Hematopoietic multipotent progenitor cell treated with erythropoietin and hydrocortisone succinate and interleukin-3 and kit ligand, for 4 days (in vitro differentiated cells): Measurements from ENCODE around the gene LRIG1.
A peak's percentile ranks its signal among the peaks of the same experiment; 100 is the strongest.

Experiments
- DNase-seq: peaks from one replicate; pipeline ENCODE4 v3.0.0-alpha.2; 2015

The LRIG1 gene

DNA sequence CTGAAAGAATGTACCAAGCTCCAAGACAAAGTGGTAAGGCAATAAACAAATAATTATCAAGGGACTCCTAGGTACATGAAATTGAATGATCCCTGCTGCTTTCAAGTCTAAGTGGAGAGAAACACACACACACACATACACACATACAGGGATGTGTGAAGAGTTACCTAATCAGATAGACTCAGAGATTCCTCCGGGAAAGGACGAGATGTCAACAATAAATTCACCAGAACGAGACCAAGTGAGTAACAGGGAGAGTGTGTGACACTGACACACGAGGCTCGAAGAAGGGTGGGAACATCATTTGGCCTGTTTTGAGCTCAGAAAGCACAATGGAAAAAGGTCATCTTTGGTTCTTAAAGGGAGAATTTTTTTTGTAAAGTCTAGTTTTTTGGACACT lies 13.4 kb downstream of the LRIG1 start:
- no peak for DNase-seq

DNA sequence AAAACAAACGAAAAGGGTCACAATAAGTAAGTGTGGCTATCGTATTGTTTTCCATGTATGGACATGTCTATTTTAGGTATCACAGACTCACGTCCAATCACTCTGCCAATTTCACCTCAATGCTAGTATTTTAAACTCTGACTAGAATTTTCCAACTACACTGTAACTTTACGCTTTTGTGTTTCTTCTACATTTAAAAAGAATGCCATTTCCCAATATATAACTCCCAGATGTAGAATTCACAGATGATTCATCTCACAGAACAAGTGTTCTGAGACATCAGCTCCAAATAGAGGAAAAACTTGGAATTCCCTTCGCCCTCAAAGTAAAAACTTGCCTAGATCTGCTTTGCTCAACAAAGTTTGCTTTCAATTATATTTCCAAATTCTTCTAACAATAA lies 14.2 kb downstream of the LRIG1 start:
- no peak for DNase-seq

DNA sequence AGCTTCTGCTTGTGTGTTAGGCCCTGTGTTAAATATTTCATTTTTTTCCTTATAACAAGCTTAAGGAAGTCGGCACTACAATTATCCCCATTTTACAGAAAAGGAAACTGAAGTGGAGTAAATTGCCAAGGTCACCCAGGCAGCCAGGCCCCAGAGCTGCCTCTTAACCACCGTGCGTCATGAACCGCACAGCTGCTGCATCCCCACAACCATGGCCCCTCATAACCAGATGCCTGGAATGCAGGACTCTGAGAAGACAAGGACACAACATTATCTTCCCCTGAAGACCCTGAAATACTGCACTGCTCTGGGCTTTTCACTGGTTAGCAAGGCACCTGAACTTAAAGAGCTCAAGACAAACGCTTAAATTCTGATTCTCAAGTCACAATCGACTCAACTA lies 14.6 kb downstream of the LRIG1 start:
- DNase-seq, result no peak

DNA sequence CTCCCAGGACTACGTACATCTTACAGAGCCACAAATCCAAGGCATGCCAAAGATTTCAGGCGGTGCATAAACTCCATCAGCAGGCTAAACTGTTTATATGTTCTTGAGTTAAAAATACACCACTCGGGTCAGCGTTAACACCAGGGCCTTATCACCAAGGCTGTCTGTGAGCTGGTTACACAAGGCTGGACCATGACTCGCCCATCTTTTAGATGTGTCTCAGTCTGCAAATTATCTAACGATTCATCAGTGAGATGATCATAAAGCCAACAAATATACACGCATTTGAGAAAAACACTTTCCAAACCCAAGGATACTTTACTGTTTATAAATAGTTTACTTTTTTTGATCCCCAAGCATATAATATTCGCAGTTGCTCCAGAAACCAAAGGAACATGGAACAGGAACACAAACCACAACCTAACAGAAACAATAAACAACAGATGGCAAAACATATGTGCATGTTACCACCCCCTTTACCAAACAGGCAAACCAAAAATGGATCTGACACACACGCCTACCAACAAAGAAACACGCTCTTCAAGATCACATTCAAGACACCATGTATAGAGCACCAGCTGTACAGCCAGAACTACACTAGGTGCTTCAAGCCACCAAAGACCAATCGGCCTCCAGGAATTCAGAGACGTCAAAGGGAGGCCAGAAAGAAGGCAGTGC lies 15.4 kb downstream of the LRIG1 start:
- DNase-seq, result peak; percentile 35

DNA sequence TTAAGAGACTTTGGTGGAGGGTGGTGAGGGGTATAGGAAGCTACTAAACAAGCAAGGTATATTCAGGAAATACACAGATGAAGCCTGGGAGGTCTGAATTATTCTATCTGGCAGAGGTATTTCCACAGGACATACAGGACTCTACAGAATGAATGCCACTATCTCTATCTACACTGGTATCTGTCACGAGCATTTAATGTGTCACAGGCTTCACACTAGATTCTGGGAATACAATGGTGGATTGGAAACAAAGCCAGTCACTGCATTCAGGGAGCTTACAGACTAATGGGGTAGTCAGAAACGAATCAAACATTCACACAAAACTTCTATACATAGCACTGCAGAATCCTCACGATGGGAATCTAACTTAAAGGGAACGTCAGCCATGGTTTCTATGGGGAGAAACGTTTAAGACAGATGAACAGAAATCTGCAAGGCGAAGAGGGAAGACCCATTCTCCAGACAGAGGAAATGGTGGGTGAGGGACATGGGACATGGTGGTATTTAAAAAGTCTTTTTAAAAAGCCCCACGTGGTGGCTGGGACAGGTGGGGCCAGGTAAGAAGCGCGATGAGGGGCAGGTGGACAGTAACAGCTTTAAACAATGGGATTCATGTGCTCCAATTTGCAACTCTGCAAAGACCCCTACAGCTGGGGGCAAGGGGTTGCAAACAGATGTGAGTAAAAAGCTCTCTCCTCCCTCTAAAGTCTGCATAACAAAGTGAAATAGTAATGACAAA lies 16.5 kb downstream of the LRIG1 start:
- DNase-seq, result no peak

DNA sequence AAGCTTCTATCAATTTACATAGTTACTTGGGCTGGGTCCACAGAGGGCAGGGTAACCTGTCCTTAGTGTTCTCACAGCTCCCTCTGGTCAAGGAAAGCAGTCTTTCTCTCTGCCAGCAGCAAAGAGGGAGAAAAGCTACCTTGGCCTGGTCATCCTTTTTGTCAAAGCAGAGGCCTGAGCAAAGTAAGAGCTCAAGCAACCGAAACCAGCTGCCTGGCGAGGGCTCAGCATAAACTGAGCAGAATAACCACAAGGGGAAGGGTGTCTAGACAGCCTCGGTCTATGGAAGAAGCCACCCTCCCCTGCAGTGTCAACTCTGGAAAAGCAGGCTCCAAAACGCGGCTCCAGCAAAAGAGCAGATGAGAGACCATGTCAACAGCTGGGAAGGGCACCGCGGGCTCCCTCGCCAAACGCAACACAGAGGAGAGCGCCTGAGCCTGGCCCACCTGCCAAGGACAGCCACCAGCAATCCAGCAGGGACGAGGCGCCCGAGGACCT lies 17.4 kb downstream of the LRIG1 start:
- DNase-seq, result peak; percentile 22

DNA sequence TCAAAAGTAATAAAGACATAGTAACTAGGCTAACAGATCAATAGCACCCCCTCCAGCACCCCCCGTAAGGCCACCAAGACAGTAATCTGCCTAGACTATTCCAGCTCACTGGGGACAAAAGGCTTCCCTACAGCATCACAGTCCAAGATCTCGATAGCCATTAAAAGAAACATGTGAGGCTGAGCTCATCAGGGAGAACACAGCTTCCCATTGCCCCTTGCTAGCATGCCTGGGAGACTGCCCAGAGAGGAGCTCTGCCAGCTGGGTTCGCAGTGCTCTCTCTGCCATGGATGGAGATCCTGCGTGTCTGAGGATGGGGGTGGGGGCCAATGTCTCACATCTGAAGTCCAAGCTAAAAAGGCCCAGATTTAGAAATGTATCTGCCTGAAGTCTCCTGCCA lies 17.8 kb downstream of the LRIG1 start:
- no peak for DNase-seq

DNA sequence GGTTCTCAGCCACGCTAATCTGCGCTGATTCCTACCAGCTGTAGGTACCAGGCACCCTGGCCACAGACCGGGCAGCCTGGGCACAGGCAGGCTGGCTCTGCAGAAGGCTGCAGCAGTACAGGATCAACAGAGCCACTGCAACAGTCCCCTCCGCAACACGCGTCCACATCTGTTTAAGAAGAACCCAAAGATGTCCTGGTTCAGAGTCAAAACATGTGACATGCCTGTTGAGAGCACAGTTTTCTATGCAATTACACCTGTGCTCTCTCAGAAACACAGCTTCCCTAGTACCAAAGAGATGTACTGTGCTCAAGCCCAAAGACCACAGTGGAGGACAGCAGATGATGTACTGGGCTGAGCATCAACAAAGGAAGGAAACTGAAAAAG lies 18.8 kb downstream of the LRIG1 start:
- no peak for DNase-seq

DNA sequence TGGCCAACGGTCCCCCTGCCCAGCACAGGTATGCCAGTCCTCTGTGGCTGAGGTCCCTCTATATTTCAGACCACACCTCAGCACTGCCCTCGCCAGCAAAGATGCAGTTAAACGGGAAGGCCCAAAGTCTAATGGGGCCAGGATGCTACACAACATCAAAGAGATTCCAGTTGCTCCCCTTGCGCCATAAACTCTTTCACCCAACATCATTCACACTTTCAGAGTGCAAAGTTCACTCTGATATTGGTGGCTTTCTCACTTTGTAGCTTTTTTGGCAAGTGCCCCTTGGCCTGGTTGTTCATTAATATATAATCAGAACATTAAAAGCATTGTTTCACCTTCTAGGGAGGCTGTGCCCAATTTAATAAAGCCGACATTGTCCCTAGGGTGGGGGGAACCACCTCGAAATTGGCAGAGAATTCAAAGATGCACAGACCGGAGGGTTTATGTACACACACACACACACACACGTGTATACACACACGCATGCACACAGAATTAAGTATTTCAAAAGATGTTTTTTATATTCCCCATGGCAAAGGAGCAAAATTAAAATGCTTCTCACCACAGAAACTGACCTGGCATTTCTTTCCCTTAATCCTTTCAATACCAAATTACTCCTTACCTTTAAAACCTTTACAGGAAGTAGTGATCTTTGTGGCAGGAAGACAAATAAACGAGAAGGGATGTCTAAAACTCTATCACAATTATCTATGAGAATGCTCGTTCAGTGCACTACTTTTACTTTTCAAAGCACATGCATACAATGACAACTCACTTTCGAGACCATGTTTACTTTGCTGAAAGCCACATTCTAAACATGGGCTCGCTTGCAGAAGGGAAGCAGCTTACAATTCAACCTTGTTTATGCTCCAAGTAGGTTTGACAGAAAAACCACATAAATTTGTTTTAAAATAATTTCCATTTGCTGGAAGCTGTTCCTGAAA lies 19.5 kb downstream of the LRIG1 start:
- no peak for DNase-seq

DNA sequence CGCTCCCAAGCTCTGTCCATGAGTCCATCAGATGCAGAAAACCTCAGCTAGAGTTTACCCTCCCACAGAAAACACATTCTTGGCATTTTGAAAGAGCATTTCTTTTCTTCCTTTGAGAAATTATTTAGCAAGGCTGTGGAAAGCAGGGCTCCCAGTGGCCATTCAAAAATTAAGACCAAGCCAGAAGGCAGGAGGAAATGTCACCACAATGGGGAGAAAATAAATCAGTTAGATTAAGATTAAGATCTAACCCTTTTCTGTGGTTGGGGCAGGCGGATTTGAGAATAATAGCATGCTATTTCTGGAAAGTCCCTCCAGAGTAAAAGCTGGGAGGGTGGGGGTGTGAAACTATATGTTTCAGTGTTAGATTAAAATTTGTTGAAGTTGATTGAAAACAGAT lies 20.2 kb downstream of the LRIG1 start:
- peak; percentile 58 for DNase-seq

DNA sequence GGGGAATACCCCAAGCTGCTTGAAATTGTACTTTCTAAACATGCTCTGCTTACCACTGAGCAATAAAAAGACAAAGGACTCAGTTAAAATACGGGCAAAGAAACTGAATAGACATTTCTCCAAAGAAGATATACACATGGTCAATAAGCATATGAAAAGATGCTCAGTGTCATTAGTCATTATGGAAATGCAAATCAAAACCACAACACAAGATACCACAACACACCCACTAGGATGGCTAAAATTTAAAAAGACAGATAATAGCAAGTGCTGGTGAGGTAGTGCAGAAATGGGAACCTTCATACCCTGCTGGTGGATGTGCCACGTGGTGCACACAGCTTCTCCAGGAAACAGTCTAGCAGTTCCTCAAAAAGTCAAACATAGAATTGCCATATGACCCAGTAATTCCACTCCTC lies 21.3 kb downstream of the LRIG1 start:
- no peak for DNase-seq

DNA sequence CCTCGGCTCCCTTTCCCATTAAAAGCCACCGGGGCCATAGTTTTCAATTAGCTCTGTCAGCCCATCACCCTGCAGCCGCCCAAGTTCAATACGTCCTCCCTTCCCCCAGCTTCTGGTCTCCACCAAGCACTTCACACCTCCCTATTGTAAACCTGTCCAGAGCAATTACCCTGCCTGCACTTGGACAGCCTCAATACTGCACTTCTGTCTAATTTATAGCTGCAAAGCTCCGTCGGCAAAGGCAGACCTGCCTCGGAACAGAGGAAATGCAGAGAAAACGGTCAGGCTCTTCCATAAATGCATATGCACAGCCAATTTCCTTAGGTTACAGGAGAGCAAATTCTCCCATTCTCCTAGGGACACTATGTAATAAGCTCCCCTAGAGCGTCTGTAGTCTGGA lies 21.9 kb downstream of the LRIG1 start:
- no peak for DNase-seq

DNA sequence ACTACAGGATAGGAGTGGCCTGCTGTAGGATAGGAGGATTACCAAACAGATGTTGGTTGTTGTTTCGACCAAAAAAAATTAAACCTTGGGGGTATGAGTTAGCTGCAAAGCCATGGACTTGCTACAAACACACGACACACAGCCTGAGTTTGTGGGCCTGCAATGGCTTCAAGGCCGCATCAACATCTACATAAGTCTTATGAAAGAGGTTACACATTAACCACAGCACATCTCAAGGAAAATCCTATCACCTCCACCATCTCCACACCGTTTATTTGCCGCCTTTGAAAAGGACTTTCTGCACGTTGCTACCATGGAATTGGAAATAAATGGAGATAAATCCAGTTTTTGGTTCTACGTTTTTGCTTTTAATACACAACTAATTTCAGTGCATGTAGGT lies 23.0 kb downstream of the LRIG1 start:
- no peak for DNase-seq

DNA sequence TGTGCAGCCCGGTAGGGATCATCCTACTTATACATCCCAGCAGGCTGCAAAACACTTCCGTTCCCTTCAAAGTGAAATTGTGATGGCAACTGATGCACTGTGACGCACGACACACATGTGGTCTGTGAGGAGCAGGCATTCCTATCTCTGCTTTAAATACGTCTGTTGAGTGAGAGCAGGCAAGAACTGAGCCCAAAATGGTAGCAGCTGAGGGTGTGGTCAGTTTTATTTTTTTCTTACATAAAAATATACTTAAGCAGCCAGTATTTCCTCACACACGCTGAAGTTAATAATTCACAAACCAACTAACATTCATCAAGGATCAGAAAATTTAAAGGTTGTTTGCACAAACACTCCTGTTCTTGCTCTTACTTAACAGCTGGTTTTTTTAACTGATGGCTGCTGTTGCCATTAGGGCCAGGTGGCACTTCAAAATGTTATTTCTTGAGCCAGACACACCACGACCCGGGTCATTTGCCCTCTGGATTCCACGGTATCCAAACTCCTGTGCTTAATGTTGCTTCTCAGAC lies 23.9 kb downstream of the LRIG1 start:
- DNase-seq, result no peak

DNA sequence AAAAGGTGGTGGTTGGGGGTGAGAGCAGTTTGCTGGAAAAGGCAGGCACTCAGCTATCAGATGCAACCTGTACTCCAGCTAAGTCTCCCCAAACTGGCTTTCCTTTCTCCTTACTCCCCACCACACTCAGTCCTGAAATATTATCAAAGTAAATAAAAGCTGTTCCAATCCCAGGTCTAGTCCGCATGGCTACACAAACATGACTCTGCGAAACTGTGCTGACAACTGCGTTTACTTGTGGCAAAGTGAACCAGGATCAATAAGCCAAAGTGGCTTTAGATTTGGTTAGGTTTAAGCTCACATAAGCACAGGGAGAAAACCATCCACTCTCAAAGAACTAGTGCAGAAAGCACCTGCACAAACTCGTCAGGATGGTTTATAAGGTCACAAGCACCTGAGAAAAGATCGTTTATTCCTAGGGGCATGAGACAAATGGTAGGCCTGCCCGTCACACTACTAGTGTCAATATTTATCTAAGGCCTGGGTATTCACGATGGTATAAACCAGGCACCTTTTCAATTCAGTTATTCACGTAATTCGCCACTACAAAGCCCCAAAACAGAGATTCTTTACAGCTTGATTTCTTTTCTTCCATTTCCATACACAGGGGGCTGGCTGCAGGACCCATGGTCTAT lies 25.3 kb downstream of the LRIG1 start:
- no peak for DNase-seq

DNA sequence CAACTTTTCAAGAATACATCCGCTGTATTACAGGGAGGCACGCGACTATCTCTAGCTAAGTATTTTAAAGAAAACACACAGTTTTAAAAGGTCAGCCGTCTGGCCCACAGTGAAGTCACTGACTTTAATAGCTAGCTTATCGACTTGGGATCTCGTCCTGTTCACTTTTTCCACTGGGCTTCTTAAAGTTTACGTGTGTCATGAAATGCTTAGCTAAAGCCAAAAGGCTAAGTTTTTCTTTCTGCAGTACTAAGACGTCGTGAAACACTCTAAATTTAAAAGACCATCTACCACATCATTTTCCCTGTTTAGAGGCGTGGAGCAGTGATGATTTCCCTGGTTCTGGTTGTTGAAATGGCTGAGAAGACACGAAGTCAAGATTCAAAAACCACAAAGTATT lies 27.1 kb downstream of the LRIG1 start:
- DNase-seq, result no peak

DNA sequence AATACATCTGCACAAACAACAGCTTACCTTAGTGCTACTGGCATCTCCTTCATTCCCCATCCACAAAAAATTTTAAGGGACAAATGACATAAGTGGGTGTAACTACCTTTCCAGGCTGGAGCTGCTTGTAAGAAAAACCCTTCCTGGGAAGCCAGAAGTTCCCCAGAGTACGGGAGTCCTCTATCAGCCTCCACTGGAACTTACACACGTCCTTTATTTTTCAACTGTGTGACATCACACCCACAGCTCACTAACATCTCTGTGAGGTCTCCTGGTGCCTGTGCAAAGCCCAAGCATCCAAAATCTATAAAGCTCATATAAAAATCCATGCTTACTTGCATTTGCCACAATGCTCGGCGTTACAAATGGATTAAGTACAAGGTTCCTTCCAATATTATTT lies 27.6 kb downstream of the LRIG1 start:
- no peak for DNase-seq

DNA sequence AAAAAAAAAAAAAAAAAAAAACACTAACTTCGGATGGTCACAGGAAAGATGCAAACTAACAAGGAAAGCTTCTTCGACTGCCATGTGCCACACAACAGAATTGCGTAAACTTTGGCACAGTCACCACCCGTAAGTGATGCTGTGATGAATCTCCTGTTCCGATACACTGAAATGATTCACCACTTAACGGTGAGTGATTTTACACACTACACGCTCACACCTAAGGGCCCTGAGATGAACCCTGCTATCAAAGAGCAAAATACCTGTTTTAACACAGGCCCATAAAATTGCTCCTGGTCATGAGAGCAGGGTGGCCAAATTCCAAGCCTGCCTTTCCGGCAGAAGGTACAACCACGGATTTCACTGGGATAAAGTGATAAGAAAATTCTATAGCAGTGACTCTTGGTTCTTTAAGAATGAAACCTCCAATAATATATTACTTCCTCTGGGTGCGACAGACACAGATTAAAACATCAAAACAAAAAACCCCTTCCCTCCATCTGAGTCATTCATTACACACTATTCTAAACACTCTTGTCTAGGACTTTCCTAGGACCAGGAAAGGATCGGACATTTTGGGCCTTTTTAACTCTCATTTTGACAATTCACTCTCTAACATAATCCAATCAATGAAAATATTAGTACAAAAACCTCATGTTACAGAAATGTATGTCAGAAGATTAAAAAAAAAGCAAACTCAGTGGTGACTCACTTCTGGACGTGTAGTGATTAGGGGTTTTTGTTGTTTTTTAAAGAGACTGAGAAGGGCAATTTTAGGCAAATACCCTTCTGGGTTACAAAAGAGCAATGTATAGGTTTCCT lies 28.3 kb downstream of the LRIG1 start:
- DNase-seq, result peak; percentile 32

DNA sequence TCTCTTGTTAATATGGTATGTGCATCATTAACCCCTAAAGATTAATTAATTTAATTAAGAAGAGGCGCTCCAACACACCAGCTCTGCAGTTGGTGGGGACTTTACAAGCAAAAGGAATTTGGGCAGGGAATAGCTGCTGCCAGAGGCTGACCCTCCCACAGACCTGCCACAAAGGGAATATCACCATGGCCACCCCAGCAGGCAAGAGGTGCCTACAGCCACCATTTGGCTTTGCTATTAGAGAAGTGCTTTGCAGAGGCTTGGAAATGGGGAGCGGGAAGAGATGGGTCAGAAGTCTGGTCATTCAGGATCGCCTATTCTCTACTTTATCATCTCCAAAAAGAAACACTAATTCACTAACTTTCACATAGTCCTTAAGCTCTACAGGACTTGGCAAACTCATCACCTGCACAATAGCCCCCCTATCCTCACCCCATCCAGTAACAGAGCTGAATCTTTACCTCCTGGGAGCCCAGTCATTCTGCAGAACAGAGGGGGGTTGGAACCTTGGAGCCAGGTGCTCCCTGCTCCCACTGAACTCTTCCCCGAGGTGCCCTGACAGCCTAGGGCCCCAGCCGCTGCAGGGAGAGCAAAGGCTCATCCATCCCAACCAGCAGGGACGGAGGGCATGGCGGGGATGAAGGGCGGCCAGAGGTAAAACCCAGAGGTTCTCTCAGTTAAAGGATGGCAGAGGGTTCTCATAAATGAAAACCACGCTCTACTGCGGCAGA lies 29.7 kb downstream of the LRIG1 start:
- DNase-seq, result no peak

DNA sequence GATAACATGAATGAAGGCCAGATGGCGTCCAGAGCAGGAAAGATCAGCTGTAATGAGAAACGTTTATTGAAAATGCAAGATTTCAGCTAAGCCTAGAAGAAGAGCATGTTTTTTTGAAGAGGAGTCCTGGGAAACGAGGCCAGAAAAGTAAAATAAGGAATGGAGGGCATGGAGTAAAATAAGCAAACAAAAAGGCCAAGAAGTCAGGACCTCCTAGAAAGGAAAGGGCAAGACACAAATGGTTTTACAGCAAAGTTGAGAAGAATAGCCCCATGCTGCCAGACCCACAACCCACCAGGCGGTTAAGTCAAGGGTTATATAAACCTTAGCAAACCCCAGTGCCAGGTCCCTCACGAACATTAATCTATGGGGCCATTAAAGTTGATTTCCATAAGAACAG lies 30.5 kb downstream of the LRIG1 start:
- no peak for DNase-seq

DNA sequence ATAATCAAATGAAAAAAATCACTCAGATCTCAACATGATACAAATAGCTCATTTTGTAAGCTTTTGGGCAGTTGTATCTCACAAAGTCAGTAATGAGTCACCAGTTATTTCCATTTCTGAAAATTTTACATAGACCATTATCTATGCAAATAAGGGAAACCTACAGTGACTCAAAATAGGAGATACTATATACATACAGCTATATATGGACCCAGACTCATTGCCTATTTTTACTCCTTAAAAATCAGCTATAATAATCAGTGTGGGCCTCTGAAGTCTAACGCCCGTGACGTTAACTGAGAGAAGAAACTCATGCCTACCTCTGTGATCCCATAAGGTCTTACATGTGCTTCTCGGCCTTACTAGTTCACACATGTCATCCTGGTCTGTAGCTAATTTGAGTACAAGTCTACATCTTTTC lies 31.6 kb downstream of the LRIG1 start:
- no peak for DNase-seq
